ENCODE data around the gene UBAP2L.

UBAP2L gene

GRCh38 chr1:154237880-154238506 lies 17.2 kb downstream of the UBAP2L start:
- intact Hi-C loops (cut with micrococcal nuclease) = no loop called here
- no peaks in the 10 kb centered on the region for H3K27me3 Mint-ChIP-seq
- H3K27ac Mint-ChIP-seq = no peak overlapping the region
- peaks cover 28% of the 10 kb centered on the region for H3K4me1 Mint-ChIP-seq (ENCODE audit: low read depth)
- no peak overlapping the region for H3K4me3 Mint-ChIP-seq
- H3K9me3 Mint-ChIP-seq = no peaks in the 10 kb centered on the region
- H3K36me3 Mint-ChIP-seq (ENCODE audit: low read depth) = peaks cover 99% of the 10 kb centered on the region

DNA sequence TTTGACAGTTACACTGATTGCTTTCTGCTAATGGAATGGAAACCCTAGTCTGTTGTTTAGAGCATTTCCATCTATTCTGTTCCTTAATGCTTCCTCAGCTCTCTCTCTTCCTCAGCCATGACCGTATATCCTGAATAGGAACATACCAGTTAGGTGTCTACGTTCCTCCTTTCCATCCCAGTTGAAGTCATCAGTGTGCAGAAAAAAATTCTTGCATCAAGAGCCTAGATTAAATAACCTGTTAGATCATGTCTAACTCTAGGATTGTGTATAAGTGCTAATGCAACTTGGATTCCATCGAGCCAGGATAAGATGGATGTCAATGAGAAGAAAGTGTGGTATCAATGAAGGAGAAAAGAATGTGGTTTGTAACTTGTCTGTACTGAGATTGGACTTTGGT lies 18.7 kb downstream of the UBAP2L start:
- no peaks in the 10 kb centered on the region for H3K27me3 Mint-ChIP-seq
- intact Hi-C loops (cut with micrococcal nuclease) = no loop called here
- H3K9me3 Mint-ChIP-seq = no peaks in the 10 kb centered on the region
- no peak overlapping the region for H3K4me3 Mint-ChIP-seq
- no peak overlapping the region for H3K27ac Mint-ChIP-seq
- H3K36me3 Mint-ChIP-seq (ENCODE audit: low read depth) = peaks cover 99% of the 10 kb centered on the region
- H3K4me1 Mint-ChIP-seq (ENCODE audit: low read depth) = peaks cover 26% of the 10 kb centered on the region

- intact Hi-C loops (cut with micrococcal nuclease) = no loop called here
- Mint-ChIP-seq H3K4me3 (no peak overlapping the region), H3K27ac (no peak overlapping the region), H3K27me3 (no peaks in the 10 kb centered on the region), H3K4me1 (ENCODE audit: low read depth) (peaks cover 18% of the 10 kb centered on the region), H3K9me3 (no peaks in the 10 kb centered on the region), H3K36me3 (ENCODE audit: low read depth) (peaks cover 99% of the 10 kb centered on the region)
Observed at GRCh38 chr1:154240294-154240833, 19.6 kb downstream of the UBAP2L start.

DNA sequence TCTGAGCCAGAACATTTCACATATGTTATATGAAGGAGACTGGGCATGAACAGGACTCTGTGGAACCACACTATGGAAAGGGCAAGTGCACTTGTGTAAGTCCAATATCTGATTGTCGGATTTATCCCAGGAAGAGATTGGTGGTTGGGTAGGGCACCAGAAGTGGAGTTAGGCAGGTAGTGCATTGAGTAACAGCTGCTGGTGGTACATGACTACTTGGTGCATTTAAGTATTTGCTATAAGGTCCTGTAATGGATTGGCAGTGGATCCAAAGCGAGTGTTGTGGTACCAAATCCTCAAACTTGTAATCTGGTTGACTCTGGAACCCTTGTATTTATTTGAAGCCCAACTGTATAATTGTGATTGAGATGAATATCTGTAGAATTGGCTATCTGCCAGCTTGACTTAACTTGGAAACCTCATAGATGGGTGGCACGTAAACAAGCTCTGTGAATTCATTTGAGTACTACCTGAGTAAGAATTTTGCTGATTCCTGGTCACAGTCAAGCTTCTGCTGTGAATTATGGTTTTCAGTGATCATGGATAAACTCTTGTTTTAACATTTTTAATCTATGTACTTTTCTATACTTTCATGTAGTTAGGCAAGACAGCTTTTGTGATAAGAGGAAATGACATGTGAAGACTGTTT lies 21.1 kb downstream of the UBAP2L start:
- Mint-ChIP-seq H3K27me3 (no peaks in the 10 kb centered on the region), H3K9me3 (no peaks in the 10 kb centered on the region), H3K4me3 (no peak overlapping the region), H3K36me3 (ENCODE audit: low read depth) (peaks cover 99% of the 10 kb centered on the region), H3K27ac (no peak overlapping the region), H3K4me1 (ENCODE audit: low read depth) (peaks cover 13% of the 10 kb centered on the region)
- intact Hi-C loops (cut with micrococcal nuclease) = no loop called here

- H3K27ac Mint-ChIP-seq = no peak overlapping the region
- intact Hi-C loops (cut with micrococcal nuclease) = no loop called here
- peaks cover 100% of the 10 kb centered on the region for H3K36me3 Mint-ChIP-seq (ENCODE audit: low read depth)
- H3K4me3 Mint-ChIP-seq = no peak overlapping the region
- H3K9me3 Mint-ChIP-seq = no peaks in the 10 kb centered on the region
- no peaks in the 10 kb centered on the region for H3K27me3 Mint-ChIP-seq
- no peaks in the 10 kb centered on the region for H3K4me1 Mint-ChIP-seq (ENCODE audit: low read depth)
Observed at GRCh38 chr1:154253671-154254070, 32.9 kb downstream of the UBAP2L start.

DNA sequence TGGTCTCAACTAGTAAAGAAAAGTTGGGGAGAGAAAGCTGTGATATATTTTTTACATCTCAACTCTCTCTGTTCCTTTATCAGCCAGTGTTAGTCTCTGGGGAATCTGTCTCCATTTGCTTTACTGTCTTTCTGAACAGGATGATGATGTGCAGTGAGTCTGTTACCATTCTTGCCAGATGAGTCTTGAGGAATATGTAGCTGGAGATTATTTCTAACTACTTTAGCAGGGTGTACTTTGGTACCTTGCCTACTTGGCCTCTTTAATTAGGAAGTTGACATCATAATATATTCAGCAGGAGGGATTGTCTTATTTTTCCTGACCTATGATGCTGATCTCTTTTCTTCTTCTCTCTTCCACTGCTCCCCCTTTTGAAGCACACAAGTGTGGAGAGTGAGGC lies 35.9 kb downstream of the UBAP2L start:
- Mint-ChIP-seq H3K4me3 (no peak overlapping the region), H3K36me3 (ENCODE audit: low read depth) (peaks cover 100% of the 10 kb centered on the region), H3K4me1 (ENCODE audit: low read depth) (peaks cover 10% of the 10 kb centered on the region), H3K27ac (no peak overlapping the region), H3K9me3 (no peaks in the 10 kb centered on the region), H3K27me3 (no peaks in the 10 kb centered on the region)
- intact Hi-C loops (cut with micrococcal nuclease) = no loop called here

DNA sequence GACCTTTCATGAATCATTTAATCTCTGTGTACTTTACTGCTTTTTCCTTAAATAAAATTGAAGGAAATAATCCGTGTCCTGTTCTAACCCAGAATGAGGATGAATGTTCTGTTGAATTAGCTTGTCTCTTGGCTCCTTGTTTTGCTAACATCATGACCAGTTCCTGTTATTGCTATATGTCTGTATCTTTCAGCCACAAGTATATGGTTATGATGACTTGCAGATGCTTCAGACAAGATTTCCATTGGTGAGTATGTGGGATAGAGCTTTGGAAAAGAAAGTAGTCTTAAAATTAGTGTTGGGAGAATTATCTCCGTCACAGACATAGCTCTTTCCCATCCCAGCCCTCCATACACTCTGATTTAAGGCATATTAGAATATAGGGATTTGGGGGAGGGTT lies 38.0 kb downstream of the UBAP2L start:
- Mint-ChIP-seq H3K36me3 (ENCODE audit: low read depth) (peaks cover 100% of the 10 kb centered on the region), H3K9me3 (no peaks in the 10 kb centered on the region), H3K4me1 (ENCODE audit: low read depth) (peaks cover 30% of the 10 kb centered on the region), H3K27ac (no peak overlapping the region), H3K4me3 (no peak overlapping the region), H3K27me3 (no peaks in the 10 kb centered on the region)
- intact Hi-C loops (cut with micrococcal nuclease) = no loop called here

GRCh38 chr1:154260127-154260526 lies 39.4 kb downstream of the UBAP2L start:
- H3K9me3 Mint-ChIP-seq = no peaks in the 10 kb centered on the region
- no peak overlapping the region for H3K27ac Mint-ChIP-seq
- intact Hi-C loops (cut with micrococcal nuclease) = no loop called here
- H3K4me1 Mint-ChIP-seq (ENCODE audit: low read depth) = peaks cover 43% of the 10 kb centered on the region
- H3K4me3 Mint-ChIP-seq = no peak overlapping the region
- no peaks in the 10 kb centered on the region for H3K27me3 Mint-ChIP-seq
- H3K36me3 Mint-ChIP-seq (ENCODE audit: low read depth) = peaks cover 100% of the 10 kb centered on the region

- intact Hi-C loops (cut with micrococcal nuclease) = no loop called here
- H3K27ac Mint-ChIP-seq = peak overlapping the region; percentile 47
- H3K4me1 Mint-ChIP-seq (ENCODE audit: low read depth) = peaks cover 45% of the 10 kb centered on the region
- H3K9me3 Mint-ChIP-seq = no peaks in the 10 kb centered on the region
- no peak overlapping the region for H3K4me3 Mint-ChIP-seq
- H3K36me3 Mint-ChIP-seq (ENCODE audit: low read depth) = peaks cover 100% of the 10 kb centered on the region
- H3K27me3 Mint-ChIP-seq = no peaks in the 10 kb centered on the region
Observed at GRCh38 chr1:154263465-154264332, 42.9 kb downstream of the UBAP2L start.

GRCh38 chr1:154264454-154264853 lies 43.7 kb downstream of the UBAP2L start:
- H3K36me3 Mint-ChIP-seq (ENCODE audit: low read depth) = peaks cover 100% of the 10 kb centered on the region
- H3K4me3 Mint-ChIP-seq = no peak overlapping the region
- intact Hi-C loops (cut with micrococcal nuclease) = no loop called here
- H3K27me3 Mint-ChIP-seq = no peaks in the 10 kb centered on the region
- peak overlapping the region; percentile 47 for H3K27ac Mint-ChIP-seq
- H3K4me1 Mint-ChIP-seq (ENCODE audit: low read depth) = peaks cover 53% of the 10 kb centered on the region
- no peaks in the 10 kb centered on the region for H3K9me3 Mint-ChIP-seq

DNA sequence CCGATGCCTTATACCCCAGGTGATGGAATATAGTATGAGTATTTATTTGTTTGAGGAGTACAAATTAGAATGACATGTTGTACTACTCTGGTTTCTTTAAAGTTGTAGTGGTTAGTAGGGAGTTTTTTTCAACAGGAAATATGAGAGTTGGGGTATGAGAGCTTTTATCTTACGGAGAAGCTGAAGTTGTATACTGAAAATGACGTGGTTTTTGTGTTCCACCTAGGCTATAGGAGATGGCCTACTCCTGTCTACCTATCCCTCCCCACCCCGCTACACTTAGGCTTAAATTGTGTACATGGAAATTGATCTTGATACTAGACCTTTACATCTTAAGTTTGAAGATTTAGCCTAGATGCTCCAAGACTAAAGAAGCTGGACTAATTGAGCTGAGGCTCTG lies 44.8 kb downstream of the UBAP2L start:
- no peaks in the 10 kb centered on the region for H3K27me3 Mint-ChIP-seq
- no peak overlapping the region for H3K4me3 Mint-ChIP-seq
- peaks cover 100% of the 10 kb centered on the region for H3K36me3 Mint-ChIP-seq (ENCODE audit: low read depth)
- H3K9me3 Mint-ChIP-seq = no peaks in the 10 kb centered on the region
- peaks cover 55% of the 10 kb centered on the region for H3K4me1 Mint-ChIP-seq (ENCODE audit: low read depth)
- no peak overlapping the region for H3K27ac Mint-ChIP-seq
- intact Hi-C loops (cut with micrococcal nuclease) = no loop called here

DNA sequence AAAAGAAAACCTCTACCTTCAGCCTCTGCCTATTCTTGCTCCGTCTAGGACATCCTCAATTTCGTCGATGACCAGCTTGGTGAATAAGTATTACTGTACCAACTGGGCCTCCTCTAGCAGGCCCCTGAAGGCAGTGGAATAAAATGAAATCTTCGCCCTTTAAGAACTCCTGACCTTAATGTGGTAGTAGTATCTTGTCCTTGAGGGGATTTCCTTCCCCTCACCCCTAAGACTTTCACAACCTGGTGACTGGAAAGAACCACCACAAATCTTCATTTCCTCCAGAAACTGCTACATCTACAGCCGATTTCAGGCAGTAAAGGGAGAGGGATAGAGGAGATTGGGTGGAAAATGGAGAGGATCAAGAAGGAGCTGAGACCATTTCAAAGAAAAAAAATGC lies 50.1 kb downstream of the UBAP2L start:
- Mint-ChIP-seq H3K4me1 (ENCODE audit: low read depth) (peaks cover 40% of the 10 kb centered on the region), H3K27me3 (no peaks in the 10 kb centered on the region), H3K27ac (peak overlapping the region; percentile 97), H3K9me3 (no peaks in the 10 kb centered on the region), H3K4me3 (no peak overlapping the region), H3K36me3 (ENCODE audit: low read depth) (peaks cover 81% of the 10 kb centered on the region)
- intact Hi-C loops (cut with micrococcal nuclease) = loop anchor here (5.0 kb wide), 2 partner anchors 66 to 276 kb away; no protein-coding TSS in a partner anchor

DNA sequence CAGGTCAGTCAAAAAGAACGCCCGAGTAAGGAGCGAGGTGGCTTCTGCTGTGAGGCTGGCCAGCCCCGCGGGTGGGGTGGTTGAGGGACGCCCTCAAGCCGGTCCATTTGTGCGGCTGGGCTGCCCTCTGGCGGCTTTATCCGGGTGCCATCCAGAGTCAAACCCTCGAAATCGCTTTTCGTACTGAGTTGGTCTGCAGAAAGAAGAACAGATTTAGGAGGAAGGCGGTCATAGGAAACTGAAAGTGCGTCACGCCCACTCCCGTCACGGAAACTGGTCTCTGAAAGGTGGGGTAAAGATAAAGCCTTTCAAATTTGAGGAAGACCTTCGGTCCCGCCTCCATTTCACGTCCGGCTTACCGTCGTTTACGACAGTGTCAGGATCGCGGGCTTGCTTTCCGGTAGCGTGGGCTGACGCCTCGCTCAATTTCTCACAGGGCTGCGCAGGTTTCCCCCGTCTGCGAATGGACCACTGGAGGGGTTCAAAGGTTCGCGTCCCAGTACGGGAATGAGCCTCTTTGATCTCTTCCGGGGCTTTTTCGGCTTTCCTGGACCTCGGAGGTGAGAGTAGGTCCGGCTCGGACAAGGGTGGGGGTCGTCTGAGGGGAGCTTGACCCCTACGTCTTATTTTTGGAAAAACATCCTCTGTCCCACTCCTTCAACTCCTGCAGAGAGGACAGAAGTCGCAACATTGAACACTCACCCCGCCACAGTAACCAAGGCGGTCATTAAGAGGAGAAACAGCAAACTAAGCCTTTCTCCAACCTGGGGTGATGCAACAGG lies 51.7 kb downstream of the UBAP2L start, which contains the start of gene HAX1:
HAX1 (plus strand) TSS at position 413 of the 782 bp plus-strand sequence; CDS start at position 508, 95 bp downstream.
- Mint-ChIP-seq H3K4me1 (ENCODE audit: low read depth) (peaks cover 40% of the 10 kb centered on the region), H3K4me3 (peak within 1 kb of the TSS; percentile 89), H3K36me3 (ENCODE audit: low read depth) (peaks cover 71% of the 10 kb centered on the region), H3K27ac (peak within 1 kb of the TSS; percentile 97), H3K27me3 (no peaks in the 10 kb centered on the region), H3K9me3 (no peaks in the 10 kb centered on the region)
- intact Hi-C loops (cut with micrococcal nuclease) = loop anchor here (1.0 to 5.0 kb wide), 4 partner anchors 52 to 275 kb away; partner anchors contain the start of gene UBAP2L

All from dendritic cell treated with granulocyte-macrophage colony-stimulating factor and Interleukin-4, amounts not matched to agents 40 ng/mL and 50 ng/mL, for 4 days (primary cell).